PFSK-1 (cell line): Measurements from ENCODE around the gene IGFBP2.

ENCODE experiments used
- FOXP2 ChIP-seq: optimal IDR thresholded peaks from 2 replicates; pipeline ENCODE3; 2011; ENCODE audit warnings: borderline replicate concordance, control low read depth, inconsistent platforms; ENCODE audit not compliant: insufficient read depth; ENCODE audit errors: extremely low read length, extremely low read depth
- POLR2AphosphoS5 ChIP-seq: IDR thresholded peaks from 2 replicates; pipeline ENCODE4 v1.6.1; 2012; ENCODE audit warnings: low read depth, mild to moderate bottlenecking, control low read depth, low read length, moderate library complexity
- REST ChIP-seq, 2 experiments: IDR thresholded peaks; 2 replicates each; pipeline versions ENCODE4 v1.6.1 to v1.8.0; 2011 to 2012; ENCODE audit warnings: low read depth in 2 of 2, low read length in 2 of 2, control low read depth in 1 of 2, inconsistent platforms in 1 of 2, mild to moderate bottlenecking in 1 of 2, moderate library complexity in 1 of 2; ENCODE audit not compliant: insufficient read depth in 1 of 2
- SIN3A ChIP-seq: IDR thresholded peaks from 2 replicates; pipeline ENCODE4 v1.6.1; 2012; ENCODE audit warnings: mild to moderate bottlenecking, low read length, moderate library complexity, borderline replicate concordance; ENCODE audit not compliant: insufficient read depth
- TAF1 ChIP-seq: IDR thresholded peaks from 2 replicates; pipeline ENCODE4 v1.6.1; 2012; ENCODE audit warnings: low read length, control low read depth, borderline replicate concordance; ENCODE audit not compliant: insufficient read depth

IGFBP2 gene

GRCh38 chr2:216594081-216594480, 39.1 kb upstream of the IGFBP2 start:
- TF ChIP-seq REST (IDR thresholded peaks at IDR 0.05; ENCODE audit: insufficient read depth in 1 of 2, low read depth in 2 of 2, low read length in 2 of 2) (no peak), POLR2AphosphoS5 (no peak), SIN3A (no peak)

DNA sequence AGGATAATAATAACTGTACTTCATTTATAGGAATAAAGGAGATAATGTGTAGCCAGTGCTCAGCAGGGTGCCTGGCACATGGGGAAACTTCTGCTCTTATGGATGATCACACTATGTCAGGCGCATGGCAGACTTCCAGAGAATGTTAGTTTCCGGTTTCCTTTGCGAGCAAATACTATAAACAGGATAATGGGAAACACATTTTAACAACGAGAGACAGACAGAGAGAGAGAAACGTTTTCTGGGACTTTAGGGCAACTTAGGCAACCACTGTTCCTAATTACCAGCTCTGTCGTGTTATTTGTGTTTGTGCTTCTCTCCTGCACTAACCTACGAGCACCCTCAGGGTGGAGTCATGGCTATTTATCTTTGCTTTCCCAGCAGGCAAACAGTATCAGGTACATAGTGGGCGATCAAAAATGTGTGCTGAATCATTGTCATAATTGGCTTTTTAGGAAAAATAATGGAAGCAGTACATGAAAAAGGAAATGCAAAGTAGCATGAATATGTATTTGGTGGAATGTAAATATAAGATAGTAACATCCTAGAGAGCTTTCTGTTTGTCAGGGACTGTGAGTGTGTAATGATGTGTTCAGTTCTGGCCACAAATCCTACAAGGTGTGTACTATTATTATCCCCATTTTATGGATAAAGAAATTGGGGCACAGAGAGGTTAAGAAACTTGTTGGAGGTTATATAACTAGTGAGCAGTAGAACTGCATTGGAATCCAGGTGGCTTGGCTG, 36.8 kb upstream of the IGFBP2 start:
- TF ChIP-seq REST (IDR thresholded peaks at IDR 0.05; ENCODE audit: insufficient read depth in 1 of 2, low read depth in 2 of 2, low read length in 2 of 2) (no peak), POLR2AphosphoS5 (no peak), SIN3A (no peak), TAF1 (no peak), FOXP2 (no peak)

DNA sequence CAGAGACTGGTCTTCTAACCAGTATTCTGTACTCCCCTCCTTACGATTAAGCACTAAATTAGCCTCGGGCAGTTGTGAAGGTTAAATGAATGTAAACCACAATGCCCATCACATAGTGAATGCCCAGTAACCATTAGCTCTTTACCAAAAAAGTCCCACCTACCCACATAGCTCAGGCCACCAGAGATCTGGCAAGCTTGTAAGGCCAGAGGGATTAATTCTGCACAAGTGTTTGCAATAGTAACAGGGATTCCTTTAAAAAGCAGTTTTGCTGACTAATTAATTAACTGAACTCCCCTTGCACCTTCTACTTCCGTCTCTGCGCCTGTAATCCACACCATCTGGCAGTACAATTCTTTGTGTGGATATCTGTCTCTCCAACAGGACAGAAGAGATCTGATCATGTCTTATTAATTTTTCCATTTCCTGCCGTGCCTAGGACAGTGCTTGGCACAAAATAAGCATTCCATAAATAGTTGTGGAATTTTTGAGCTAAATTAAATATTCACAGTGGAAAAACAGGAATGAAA, 36.2 kb upstream of the IGFBP2 start:
- no peak for TF ChIP-seq TAF1
- TF ChIP-seq SIN3A: no peak
- TF ChIP-seq POLR2AphosphoS5: 0 out of 2 replicates have a peak, but pooled peaks have one; percentile 23
- TF ChIP-seq FOXP2: no peak
- TF ChIP-seq REST (IDR thresholded peaks at IDR 0.05; ENCODE audit: insufficient read depth in 1 of 2, low read depth in 2 of 2, low read length in 2 of 2): peak in 1 of 2 experiments; percentile 40; a peak in 1 of 4 replicates

GRCh38 chr2:216601632-216602409, 31.4 kb upstream of the IGFBP2 start:
- no peak for TF ChIP-seq SIN3A
- TF ChIP-seq FOXP2: no peak

- TF ChIP-seq POLR2AphosphoS5 (no peak), REST (IDR thresholded peaks at IDR 0.05; ENCODE audit: insufficient read depth in 1 of 2, low read depth in 2 of 2, low read length in 2 of 2) (no peak), SIN3A (no peak), FOXP2 (no peak), TAF1 (no peak)
These were observed 30.0 kb upstream of the IGFBP2 start for GRCh38 chr2:216603010-216603883.
